H1 (cell line): ENCODE results near the gene ALAS1. TPM values are rescaled to one million over a fixed set of nuclear protein-coding genes. Genes with fewer than 3 reads are reported as not detected.

Source experiments
- CTBP2 ChIP-seq: IDR thresholded peaks from 2 replicates; pipeline ENCODE4 v1.7.0; 2011; ENCODE audit warnings: borderline replicate concordance, mild to moderate bottlenecking, moderate library complexity, mixed read lengths, low read length; ENCODE audit not compliant: insufficient read depth, insufficient read length
- polyA plus RNA-seq, 7 experiments: library from polyadenylated mRNA; depleted of rRNA in 3 of 7; stranded (reverse) in 5 of 7; unstranded in 2 of 7; fragments of >200 nt in 5 of 7; fragments of 200-250 nt in 2 of 7; gene quantifications; 1 replicate in 5 of 7; 2 replicates in 1 of 7; 4 replicates in 1 of 7; pipeline versions ENCODE4 v1.2.1 to v1.2.3, GENCODE V29; 2011 to 2013; ENCODE audit warnings: missing spikeins in 2 of 7, mixed read lengths in 2 of 7
- total RNA-seq: library from RNA; stranded (reverse); fragmentation: NEBNext Ultra II Directional; extraction: Animal tissue kit (Norgen Biotek cat#: 25700); gene quantifications from 2 replicates; pipeline ENCODE4 v1.2.1, GENCODE V29; 2021

ALAS1 gene
- total and polyA plus RNA-seq, 2 of the 8 experiments (the other 6 are each of a cell fraction or from before 2014, with no cell fraction given) = 45.9 to 84.4 TPM

DNA sequence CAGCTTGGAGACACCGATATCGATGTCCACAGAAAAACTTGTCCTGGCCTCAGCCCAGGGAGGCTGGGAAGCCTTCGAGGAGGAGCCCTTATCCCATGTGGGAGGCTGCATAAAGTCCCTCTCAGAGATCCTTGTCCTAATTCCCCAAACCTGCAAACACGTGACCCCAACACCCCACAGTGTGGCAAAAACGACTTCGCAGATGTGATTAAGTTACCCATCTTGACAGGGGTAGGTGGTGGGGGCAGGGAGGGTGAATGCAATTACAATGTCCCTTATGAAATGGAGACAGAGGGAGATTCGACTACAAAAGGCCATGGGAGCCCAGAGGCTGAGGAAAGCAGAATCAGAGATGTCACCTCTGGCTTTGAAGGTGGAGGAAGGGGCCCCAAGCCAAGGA is 29.8 kb downstream of the ALAS1 start (continued):
- TF ChIP-seq CTBP2 = no peak
- TF ChIP-seq, all 59 proteins: peak for 0
